Fibroblast of lung (primary cell): ENCODE results near the gene SPTBN2. TPM values are rescaled to one million over a fixed set of nuclear protein-coding genes. Genes with fewer than 3 reads are reported as not detected.

ENCODE experiments used
- DNase-seq, 2 donors: peaks; one replicate each; pipeline versions ENCODE4 v3.0.0 to v3.0.0-alpha.2; 2010; ENCODE audit warnings: low read depth in 2 of 2
- H2AFZ ChIP-seq: 2 replicates; pipeline ENCODE4 v1.5.1; 2012; ENCODE audit warnings: low read length, control low read depth, inconsistent platforms
- H3K27ac ChIP-seq: 2 replicates; pipeline ENCODE4 v1.5.1; 2011; ENCODE audit warnings: low read length, control low read depth; ENCODE audit not compliant: insufficient read depth
- H3K27me3 ChIP-seq: 2 replicates; pipeline ENCODE4 v1.5.1; 2011; ENCODE audit warnings: mild to moderate bottlenecking, low read length; ENCODE audit not compliant: control insufficient read depth, insufficient read depth
- H3K36me3 ChIP-seq: 2 replicates; pipeline ENCODE4 v1.5.1; 2011; ENCODE audit warnings: low read length; ENCODE audit not compliant: control insufficient read depth, insufficient read depth
- H3K4me1 ChIP-seq: 2 replicates; pipeline ENCODE4 v1.5.1; 2011; ENCODE audit warnings: low read length; ENCODE audit not compliant: control insufficient read depth, insufficient read depth; ENCODE audit errors: extremely low read depth
- H3K4me2 ChIP-seq: 2 replicates; pipeline ENCODE4 v1.5.1; 2011; ENCODE audit warnings: low read length, control low read depth; ENCODE audit not compliant: insufficient read depth; ENCODE audit errors: extremely low read depth
- H3K4me3 ChIP-seq, 4 experiments: fragments of 200-600 bp in 1 of 4; sonication (generic) in 1 of 4; replicated peaks in 1 of 4; 2 replicates each; pipeline ENCODE4 v1.5.1; 2011 to 2016; ENCODE audit warnings: low read length in 4 of 4, low read depth in 3 of 4, mild to moderate bottlenecking in 3 of 4, control low read depth in 2 of 4, inconsistent platforms in 1 of 4, mixed read lengths in 1 of 4; ENCODE audit not compliant: insufficient read depth in 1 of 4; ENCODE audit errors: control extremely low read depth in 1 of 4
- H3K79me2 ChIP-seq: 2 replicates; pipeline ENCODE4 v1.5.1; 2012; ENCODE audit warnings: mild to moderate bottlenecking, low read length, inconsistent platforms; ENCODE audit not compliant: control insufficient read depth, insufficient read depth
- H3K9ac ChIP-seq: 2 replicates; pipeline ENCODE4 v1.5.1; 2011; ENCODE audit warnings: mild to moderate bottlenecking, low read length, control low read depth; ENCODE audit not compliant: insufficient read depth
- H3K9me3 ChIP-seq: 2 replicates; pipeline ENCODE4 v1.5.1; 2012; ENCODE audit warnings: low read depth, low read length; ENCODE audit not compliant: control insufficient read depth, insufficient read depth
- H4K20me1 ChIP-seq: 2 replicates; pipeline ENCODE4 v1.5.1; 2011; ENCODE audit warnings: low read length; ENCODE audit not compliant: control insufficient read depth, insufficient read depth; ENCODE audit errors: extremely low read depth
- EZH2 ChIP-seq: IDR thresholded peaks from 2 replicates; pipeline ENCODE4 v1.5.1; 2012; ENCODE audit warnings: low read length, control low read depth, mild to moderate bottlenecking; ENCODE audit errors: missing control alignments
- polyA minus RNA-seq: library from RNA; depleted of rRNA, polyadenylated mRNA; stranded (reverse); fragments of >200 nt; gene quantifications from 2 replicates; pipeline ENCODE4 v1.2.3, GENCODE V29; 2011; ENCODE audit warnings: low replicate concordance
- polyA plus RNA-seq, 2 donors: library from polyadenylated mRNA; depleted of rRNA in 1 of 2; stranded (reverse) in 1 of 2; unstranded in 1 of 2; fragments of >200 nt; gene quantifications; 2 replicates each; pipeline ENCODE4 v1.2.1, GENCODE V29; 2011 to 2012; ENCODE audit warnings: missing spikeins in 1 of 2
- total RNA-seq: library from RNA; depleted of rRNA; stranded (reverse); fragments of >200 nt; gene quantifications from 2 replicates; pipeline ENCODE4 v1.2.1, GENCODE V29; 2014
- TF ChIP-seq, protein P1 (sequence below), 2 donors: IDR thresholded peaks in 1 of 2; conservative IDR thresholded peaks in 1 of 2; 1 replicate in 1 of 2; 2 replicates in 1 of 2; pipeline ENCODE4 v1.5.1; 2011 to 2012; ENCODE audit warnings: low read length in 2 of 2, control low read depth in 1 of 2, inconsistent platforms in 1 of 2, low read depth in 1 of 2, mild to moderate bottlenecking in 1 of 2

Gene SPTBN2
- 0.51 and 0.99 TPM in 2 replicates for total RNA-seq
- 0.09 and 0.53 TPM in 2 replicates for polyA plus RNA-seq
- polyA plus RNA-seq (2012) = 0.29 and 0.55 TPM in 2 replicates
- 1.3 and 3.3 TPM in 2 replicates for polyA minus RNA-seq

DNA sequence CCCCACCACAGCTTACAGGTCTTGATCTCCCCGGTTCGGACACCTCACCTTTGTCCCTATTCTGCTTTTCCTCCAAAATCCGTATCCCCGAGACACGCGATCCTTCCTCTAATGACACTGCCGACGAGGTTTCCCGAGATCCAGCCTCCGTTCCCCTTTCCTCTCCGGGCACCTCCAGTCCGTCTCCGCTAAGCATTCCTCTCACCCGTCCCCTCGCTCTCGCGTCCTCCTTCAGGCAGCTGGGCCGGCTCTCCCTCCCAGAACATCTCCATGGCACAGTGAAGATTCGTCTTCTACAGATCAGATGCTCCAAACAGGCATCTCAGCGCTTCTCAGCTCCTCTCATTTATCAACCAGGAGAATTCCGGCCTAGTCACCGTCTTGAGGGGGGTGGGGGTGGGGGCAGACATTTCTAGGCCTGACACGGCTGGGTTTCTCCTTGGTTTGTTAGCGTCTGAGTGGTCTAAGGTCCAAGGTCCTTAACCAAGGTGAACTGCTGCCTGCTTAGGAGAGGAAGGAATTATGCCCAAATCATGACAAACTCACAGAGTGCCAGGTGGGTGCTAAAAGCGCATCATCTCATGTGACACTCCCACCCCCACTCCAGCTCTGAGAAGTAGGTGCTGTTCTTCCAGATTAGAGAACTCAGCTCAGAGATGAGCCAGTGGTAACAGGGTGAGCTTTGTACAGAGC is at the start of gene SPTBN2:
TSS of gene SPTBN2 (minus strand) at position 524 of the 693 bp plus-strand sequence. CDS start 7,976 bp downstream, outside the sequence.
- H3K27me3 ChIP-seq = peaks cover 52% of the 10 kb centered on the region

GRCh38 chr11:66768818-66769217 is 39.8 kb upstream of the SPTBN2 start:
- no peak overlapping the region for H3K4me2 ChIP-seq
- H3K9ac ChIP-seq = no peak overlapping the region
- H3K27ac ChIP-seq = no peak overlapping the region
- TF ChIP-seq EZH2 = no peak
- TF ChIP-seq, protein P1, sequence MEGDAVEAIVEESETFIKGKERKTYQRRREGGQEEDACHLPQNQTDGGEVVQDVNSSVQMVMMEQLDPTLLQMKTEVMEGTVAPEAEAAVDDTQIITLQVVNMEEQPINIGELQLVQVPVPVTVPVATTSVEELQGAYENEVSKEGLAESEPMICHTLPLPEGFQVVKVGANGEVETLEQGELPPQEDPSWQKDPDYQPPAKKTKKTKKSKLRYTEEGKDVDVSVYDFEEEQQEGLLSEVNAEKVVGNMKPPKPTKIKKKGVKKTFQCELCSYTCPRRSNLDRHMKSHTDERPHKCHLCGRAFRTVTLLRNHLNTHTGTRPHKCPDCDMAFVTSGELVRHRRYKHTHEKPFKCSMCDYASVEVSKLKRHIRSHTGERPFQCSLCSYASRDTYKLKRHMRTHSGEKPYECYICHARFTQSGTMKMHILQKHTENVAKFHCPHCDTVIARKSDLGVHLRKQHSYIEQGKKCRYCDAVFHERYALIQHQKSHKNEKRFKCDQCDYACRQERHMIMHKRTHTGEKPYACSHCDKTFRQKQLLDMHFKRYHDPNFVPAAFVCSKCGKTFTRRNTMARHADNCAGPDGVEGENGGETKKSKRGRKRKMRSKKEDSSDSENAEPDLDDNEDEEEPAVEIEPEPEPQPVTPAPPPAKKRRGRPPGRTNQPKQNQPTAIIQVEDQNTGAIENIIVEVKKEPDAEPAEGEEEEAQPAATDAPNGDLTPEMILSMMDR (conservative IDR thresholded peaks at IDR 0.05 in 1 of 2, IDR thresholded peaks at IDR 0.05 in 1 of 2; ENCODE audit: low read depth in 1 of 2, low read length in 2 of 2) = no peak
- no peaks in the 10 kb centered on the region for H3K9me3 ChIP-seq
- no peaks in the 10 kb centered on the region for H3K36me3 ChIP-seq
- H2AFZ ChIP-seq = no peak overlapping the region
- H3K27me3 ChIP-seq = no peaks in the 10 kb centered on the region
- H4K20me1 ChIP-seq = no peaks in the 10 kb centered on the region
- H3K4me3 ChIP-seq = no peak overlapping the region
- no peaks in the 10 kb centered on the region for H3K4me1 ChIP-seq
- no peak for DNase-seq
- no peaks in the 10 kb centered on the region for H3K79me2 ChIP-seq

More for the DNA sequence above, at the start of gene SPTBN2:
- no peak within 1 kb of the TSS for H3K9ac ChIP-seq
- no peaks in the 10 kb centered on the region for H3K79me2 ChIP-seq
- no peak within 1 kb of the TSS for H3K27ac ChIP-seq
- peak within 1 kb of the TSS; percentile 17 for H2AFZ ChIP-seq
- no peaks in the 10 kb centered on the region for H4K20me1 ChIP-seq
- H3K4me2 ChIP-seq = peak within 1 kb of the TSS; percentile 75
- H3K9me3 ChIP-seq = no peaks in the 10 kb centered on the region
- peak in 1 of 2 donors; percentile 18 for DNase-seq
- TF ChIP-seq EZH2 = peak; percentile 99
- TF ChIP-seq, protein P1 (conservative IDR thresholded peaks at IDR 0.05 in 1 of 2, IDR thresholded peaks at IDR 0.05 in 1 of 2; ENCODE audit: low read depth in 1 of 2, low read length in 2 of 2) = no peak
- no peaks in the 10 kb centered on the region for H3K4me1 ChIP-seq
- H3K36me3 ChIP-seq = no peaks in the 10 kb centered on the region
- peak within 1 kb of the TSS in 3 of 4 experiments; percentile 14 to 42 (median 23) for H3K4me3 ChIP-seq

DNA sequence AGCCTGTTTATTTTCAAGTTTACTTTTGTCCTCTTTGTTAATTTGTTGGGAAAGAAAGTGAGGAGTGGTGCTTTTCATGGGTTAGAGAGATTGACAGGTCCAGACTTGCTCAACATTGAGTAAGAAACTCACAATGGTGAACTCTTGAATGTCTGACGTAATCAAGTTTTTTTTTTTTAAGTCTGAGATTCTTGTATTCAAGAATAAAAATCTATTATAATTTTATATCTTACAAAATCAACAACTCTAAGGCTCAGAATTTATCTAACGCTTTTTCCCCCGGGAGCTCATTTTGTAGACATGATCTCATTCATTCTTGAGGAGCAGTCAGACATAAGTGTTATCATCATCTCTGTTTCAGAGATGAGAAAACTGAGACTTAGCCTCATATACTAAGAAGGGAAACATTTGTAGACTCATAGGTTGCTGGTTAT is 39.1 kb upstream of the SPTBN2 start:
- Histone ChIP-seq H3K9ac (no peak overlapping the region), H3K4me1 (no peaks in the 10 kb centered on the region)

More for the DNA sequence above, 39.1 kb upstream of the SPTBN2 start:
- Histone ChIP-seq H3K27ac (no peak overlapping the region), H4K20me1 (no peaks in the 10 kb centered on the region), H3K4me2 (no peak overlapping the region), H3K79me2 (no peaks in the 10 kb centered on the region), H3K27me3 (no peaks in the 10 kb centered on the region), H3K36me3 (no peaks in the 10 kb centered on the region), H3K4me3 (no peak overlapping the region), H2AFZ (no peak overlapping the region), H3K9me3 (no peaks in the 10 kb centered on the region)
- DNase-seq = peak; percentile 25 to 56
- TF ChIP-seq, protein P1 (conservative IDR thresholded peaks at IDR 0.05 in 1 of 2, IDR thresholded peaks at IDR 0.05 in 1 of 2; ENCODE audit: low read depth in 1 of 2, low read length in 2 of 2) = no peak
- TF ChIP-seq EZH2 = no peak
